NCI-H524 (cell line): ENCODE measurements around the gene CHAC1.

Source experiments
- DNase-seq, 2 experiments: peaks; one replicate each; lab custom pipeline; 2025; lab: John Stamatoyannopoulos, UW

CHAC1 gene

DNA sequence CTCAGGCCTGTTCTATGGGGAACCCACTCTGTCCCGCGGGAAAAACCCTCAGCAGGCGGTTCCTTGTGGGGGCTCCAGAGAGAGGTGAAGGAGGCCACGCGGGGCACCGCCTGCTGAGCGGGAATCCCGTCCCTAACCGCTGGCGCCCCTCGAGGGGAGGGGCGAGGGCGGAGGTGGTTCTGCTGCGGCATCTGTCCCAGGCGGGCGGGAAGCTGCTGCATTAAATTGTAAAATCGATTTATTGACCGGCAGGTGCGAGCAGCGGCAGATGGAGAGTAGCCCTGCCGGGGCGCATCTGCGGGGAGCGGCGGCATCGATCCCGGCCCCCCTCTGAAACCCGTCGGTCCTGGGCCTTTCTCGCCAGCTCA is 27.8 kb upstream of the CHAC1 start:
- peak; percentile 68 to 76 for DNase-seq

DNA sequence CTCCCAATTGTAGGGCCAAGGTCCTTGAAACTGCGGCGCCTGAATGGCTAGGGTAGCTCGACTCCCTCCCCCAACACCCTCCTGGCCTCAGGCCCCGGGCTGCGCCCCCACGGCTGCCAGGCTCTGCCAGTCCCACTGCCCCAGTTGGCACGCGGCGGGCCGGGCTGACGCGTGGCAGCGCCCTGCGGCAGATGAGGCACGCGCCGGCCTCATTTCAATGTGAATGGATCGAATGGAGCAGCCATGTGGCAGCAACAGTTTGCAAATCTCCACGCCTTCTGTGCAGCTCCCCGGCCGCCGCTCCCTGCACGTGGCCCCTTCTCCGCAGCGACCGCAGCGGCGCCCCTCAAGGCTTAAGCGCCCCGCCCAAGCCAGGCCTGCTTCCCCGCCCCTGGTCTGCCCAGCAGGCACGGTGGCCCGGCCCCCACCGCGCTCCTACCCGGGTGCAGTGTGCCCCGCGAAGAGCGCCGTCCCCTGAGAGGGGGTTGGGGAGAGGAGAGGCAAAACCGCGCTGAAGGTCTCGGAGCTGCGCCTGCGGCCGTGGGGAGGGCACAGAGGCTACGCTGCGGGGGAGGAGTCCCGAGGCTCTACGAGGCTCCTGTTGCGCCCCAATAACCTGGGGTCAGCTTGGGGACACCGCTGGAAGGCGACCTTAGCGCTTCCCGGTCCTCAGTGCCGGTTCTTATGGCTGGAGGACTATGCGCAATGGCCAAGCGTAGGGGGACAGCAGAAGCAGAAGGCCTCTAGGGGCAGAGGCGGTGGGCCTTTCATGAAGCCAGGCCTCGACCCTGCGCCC is 27.2 kb upstream of the CHAC1 start:
- peak; percentile 74 to 84 for DNase-seq

DNA sequence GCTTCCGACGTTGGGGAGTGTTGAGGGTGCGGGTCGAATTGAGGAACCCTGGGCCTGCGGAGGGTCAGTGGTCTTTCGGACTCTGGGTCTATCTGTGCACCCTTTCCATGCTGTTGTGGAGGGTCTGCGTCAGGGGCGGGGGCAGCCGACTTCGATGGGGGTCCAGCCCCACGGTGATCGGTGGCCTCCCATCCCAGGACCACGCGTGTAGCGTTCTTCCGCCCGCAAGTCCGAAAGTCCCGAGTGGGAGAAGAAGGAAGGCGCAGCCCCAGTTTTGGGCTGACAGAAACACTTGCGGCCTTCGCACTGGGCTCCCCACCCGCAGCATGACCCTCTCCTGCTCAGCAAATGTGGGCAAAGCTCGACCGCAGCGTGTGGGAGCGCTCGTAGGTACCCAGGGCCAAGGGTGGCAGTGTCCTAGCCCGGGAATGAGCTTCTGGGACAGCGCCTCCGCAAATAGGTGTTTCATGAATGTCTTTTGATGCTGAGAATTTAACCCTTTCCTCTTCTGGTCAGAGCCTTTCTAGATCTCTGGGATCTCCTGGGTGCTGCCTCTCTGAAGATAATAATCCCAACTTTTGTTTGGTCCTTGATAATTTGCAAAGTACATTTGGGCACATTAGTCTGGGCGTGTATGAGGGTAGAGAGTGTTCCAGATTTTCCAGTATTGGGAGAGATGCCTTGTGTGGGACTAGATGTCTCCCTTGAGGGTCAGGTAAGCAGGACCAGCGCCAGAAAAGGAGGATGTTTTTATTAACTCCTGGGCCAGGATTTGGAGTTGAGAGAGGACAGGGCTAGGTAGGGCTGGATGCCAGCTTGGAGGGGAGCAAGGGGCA is 26.4 kb upstream of the CHAC1 start:
- DNase-seq = peak in 1 of 2 experiments; percentile 53

DNA sequence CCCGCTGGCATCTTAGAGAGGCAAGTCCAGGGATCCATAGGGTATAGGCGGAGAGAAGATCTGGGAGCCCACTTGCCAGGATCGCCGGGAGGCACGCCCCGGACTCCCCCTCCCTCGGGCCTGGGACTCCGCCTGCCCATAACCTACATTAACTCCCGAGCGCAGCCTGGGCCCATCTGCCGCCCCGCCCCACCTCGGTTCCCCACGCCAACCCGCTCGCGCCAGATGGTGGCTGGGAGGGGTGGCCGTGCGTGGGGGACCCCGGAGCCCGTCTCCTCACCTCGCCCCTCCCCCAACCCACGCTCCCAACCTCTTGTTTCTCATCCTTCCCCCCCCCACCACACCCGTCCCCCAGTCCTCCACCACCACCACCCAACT is 25.8 kb upstream of the CHAC1 start:
- peak; percentile 86 to 88 for DNase-seq

DNA sequence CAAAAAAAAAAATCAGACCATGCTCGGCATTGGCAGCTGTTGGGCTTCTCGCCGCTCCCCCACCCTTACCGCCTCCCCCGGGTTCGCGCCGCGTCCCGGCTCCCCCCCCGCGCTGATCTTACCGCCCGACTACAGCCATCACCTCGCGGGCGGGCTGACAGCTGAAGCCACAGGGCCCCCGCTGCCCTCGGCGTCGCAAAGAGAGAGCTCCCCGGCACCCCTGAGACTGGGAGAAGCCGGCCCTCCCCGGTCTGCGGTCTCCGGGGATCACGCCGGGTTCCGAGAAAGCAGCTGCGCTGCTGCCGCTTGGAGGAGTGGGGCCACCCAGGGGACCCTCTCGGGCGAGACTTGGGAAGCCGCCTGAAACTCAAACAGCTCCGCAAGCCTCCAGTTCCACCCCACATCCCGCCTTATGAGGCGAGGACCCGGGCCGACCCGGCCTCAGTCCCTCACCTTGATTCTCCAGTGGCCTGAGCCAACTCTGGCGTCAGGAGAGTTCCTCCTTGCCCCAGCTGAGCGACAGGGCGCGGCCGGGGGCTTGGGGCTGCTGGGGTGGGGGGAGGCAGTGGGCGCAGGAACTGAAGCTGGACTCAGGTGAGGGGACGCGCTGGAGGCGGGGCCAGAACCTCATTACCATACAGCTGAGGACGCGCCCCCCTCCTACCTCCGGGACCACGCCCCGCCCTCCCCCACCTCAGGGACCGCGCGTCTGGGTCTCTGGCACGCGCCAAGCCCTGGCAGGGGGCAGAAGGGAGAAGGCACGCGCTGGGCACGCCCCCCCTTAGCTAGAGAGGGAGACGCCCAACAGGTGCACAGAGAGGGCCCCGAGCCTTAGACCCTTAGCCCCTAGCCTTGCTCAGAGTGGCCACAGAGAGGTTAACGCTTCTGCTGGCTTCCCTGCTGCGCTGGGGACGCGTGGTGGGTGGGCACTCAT is 25.1 kb upstream of the CHAC1 start:
- peak; percentile 55 to 74 for DNase-seq

DNA sequence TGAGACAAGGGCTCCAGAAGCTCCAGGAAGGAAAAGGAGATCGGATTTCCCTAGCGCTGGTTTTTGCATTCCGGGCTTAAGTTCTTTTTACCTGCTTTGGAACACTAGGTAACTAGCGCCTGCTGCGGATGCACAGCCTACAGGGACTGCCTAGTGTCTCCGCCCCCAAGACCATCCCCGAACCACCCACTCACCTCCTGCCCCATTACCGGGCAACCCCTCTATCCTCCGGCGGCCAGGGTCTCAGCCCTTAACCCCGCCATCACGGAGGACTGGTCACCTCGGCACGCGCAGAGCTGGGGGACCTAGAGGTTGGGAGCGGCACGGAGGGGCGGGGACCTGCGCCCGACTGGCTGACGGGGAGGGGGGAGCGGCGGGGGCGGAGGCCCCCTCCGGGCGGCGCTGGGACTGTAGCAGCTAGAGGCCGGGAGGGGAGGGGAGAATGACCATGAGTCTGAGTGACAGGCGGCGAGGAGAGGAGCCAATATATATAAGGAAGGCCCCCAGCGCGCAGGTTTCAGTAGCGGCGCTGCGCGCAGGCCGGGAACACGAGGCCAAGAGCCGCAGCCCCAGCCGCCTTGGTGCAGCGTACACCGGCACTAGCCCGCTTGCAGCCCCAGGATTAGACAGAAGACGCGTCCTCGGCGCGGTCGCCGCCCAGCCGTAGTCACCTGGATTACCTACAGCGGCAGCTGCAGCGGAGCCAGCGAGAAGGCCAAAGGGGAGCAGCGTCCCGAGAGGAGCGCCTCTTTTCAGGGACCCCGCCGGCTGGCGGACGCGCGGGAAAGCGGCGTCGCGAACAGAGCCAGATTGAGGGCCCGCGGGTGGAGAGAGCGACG is 24.2 kb upstream of the CHAC1 start, which contains the start of gene DLL4:
DLL4 (plus strand) TSS at position 520 of the 839 bp plus-strand sequence. CDS start 329 bp downstream, outside the sequence.
- peak; percentile 94 for DNase-seq

DNA sequence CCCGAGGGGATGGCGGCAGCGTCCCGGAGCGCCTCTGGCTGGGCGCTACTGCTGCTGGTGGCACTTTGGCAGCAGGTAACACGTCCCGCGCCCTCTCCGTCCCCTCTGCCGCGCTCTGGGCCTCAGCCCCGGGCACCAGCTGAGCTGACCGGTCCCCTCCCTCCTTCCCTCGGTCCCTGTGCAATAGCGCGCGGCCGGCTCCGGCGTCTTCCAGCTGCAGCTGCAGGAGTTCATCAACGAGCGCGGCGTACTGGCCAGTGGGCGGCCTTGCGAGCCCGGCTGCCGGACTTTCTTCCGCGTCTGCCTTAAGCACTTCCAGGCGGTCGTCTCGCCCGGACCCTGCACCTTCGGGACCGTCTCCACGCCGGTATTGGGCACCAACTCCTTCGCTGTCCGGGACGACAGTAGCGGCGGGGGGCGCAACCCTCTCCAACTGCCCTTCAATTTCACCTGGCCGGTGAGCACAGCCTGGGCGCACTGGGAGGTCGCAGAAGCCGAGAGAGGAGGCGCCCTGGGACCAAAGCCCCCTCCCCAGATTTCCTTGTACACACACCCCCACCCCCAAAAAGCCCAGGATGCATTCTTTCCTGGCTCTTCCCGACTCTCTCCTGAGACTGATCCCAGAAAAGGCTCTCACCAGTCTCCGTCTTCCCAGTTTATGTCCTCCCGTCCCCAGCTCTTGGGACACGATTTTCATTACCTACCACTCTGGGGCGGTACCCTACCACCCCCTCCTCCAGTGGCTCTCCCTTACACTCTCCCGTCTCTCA is 23.4 kb upstream of the CHAC1 start:
- DNase-seq = peak; percentile 36 to 59

DNA sequence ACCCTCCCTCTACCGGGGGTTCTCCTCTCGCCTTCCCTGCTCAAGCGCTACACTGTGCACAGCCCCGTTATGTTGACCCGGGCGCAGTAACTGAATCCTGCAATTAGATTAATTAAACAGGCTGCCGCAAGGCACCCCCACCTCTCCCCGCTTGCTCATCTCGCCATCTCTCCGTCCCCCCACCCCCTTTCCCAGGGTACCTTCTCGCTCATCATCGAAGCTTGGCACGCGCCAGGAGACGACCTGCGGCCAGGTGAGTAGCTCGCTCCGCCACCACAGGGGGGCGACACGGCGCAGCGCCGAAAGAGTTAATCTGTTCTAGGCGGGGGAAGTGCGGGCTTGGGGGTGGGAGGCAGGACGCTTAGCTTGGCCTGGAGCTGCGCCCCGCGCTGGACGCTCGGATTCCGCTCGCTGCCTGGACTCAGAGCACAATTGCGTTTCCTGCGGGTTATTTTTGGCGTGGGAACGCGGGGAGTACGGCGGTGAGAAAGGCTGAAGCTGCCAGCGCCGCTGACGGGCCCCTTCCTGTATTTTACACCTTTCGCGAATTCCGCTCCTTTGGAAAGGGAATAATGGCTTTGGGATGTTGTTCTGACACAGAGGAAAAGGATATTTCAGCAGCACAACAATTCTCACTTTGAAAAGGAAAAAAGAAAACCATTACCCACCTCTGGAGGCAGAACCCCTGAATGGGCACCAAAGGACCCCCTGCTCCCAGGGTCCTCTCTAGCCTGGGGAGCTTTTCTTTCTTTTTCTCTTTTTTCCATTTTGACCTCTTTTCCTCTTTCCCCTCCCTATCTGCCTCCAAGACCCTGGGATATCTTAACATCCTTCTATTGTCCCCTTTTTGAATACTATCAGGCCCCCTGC is 22.6 kb upstream of the CHAC1 start:
- DNase-seq = peak; percentile 48 to 58

DNA sequence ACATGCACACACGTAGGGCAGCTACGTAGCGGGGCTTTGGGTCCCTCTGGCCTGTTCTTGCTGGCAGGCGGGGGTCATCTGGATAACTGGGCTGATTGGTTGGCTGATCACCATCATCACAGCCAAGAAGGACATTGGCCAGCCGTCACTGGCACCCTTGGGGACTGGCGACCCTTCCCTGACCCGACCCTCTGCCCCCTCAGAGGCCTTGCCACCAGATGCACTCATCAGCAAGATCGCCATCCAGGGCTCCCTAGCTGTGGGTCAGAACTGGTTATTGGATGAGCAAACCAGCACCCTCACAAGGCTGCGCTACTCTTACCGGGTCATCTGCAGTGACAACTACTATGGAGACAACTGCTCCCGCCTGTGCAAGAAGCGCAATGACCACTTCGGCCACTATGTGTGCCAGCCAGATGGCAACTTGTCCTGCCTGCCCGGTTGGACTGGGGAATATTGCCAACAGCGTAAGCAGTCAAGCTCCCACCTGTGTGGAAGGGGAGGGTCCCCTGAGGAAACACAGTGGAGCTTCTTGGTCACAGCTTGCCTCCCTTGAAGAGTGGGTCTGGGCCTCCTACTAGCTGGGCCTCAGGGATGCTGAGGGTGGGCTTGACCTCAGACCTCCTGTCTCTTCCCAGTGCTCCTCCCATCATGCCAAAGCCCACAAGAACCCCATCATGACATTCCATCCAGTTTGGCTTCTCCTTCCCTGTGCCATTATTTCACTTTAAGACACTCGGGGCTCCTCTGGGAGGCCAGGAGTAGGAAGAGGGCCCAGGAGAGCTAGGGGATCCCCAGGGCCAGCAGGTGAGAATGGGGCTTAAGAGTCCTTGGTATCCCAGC is 21.8 kb upstream of the CHAC1 start:
- no peak for DNase-seq

DNA sequence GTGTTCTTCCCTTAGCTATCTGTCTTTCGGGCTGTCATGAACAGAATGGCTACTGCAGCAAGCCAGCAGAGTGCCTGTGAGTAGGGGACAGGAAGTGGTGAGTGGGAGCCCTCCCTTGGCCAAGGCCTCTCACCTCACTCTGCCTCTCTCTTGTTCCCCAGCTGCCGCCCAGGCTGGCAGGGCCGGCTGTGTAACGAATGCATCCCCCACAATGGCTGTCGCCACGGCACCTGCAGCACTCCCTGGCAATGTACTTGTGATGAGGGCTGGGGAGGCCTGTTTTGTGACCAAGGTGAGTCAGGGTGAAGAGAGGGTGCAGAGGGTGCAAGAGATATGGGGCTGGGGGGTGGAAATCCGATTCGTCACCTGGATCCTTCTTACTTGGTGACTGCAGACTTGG is 21.1 kb upstream of the CHAC1 start:
- DNase-seq = no peak

DNA sequence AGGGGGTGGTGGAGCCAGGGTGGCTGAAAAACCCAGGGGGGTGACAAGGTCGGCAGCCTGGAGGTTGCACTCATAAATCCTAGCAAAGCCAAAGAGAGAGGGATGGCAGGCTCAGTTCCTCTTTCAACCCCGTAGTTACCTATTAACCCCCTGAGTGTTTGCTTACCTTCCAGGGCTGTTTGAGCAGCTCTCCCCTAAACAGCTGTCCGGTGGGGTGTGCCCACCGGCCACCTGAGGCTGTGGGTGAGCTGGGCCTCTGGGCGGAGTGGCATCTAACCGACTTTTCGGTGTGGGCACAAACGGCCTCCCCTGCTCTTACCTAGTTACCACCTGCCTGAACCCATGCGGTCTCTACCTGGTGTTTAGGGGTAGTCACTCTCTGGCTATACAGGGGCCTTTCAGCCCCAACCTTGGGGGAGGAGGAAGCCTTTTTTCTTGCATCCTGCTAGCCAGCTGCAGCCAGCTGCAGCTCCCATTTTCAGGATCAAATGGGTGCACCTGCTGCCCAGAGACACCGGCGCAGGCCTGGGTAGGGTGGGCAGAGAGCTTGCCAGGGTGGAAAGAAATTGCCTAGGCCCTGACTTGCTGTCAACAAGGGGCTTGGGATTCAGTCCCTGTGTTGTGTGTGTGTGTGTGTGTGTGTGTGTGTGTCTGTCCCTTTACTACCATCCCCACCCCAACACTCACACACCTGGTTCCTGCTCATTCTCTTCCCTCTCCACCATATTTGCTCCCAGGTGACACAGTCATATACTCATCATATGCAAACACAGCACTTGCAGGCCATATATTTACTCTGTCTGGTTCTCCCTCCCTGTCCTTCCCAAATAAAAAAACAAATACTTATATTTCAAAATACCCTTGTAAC is 20.4 kb upstream of the CHAC1 start:
- DNase-seq = no peak

DNA sequence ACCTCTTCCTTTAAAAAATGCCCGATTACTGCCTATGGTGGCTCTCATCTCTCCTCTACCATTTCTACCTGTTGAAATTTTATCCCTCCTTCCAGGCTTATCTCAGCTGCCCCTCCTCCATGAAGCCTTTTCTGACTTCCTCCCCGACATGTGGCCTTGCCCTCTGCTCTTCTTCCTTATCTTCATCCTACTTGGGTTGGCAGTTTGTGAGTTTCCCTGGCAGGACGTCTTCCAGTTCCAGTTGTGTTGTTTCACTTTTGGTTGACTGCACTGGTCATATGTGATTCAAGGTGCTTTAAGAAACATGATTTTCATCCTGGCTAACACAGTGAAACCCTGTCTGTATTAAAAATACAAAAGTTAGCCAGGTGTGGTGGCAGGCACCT is 19.8 kb upstream of the CHAC1 start:
- no peak for DNase-seq

DNA sequence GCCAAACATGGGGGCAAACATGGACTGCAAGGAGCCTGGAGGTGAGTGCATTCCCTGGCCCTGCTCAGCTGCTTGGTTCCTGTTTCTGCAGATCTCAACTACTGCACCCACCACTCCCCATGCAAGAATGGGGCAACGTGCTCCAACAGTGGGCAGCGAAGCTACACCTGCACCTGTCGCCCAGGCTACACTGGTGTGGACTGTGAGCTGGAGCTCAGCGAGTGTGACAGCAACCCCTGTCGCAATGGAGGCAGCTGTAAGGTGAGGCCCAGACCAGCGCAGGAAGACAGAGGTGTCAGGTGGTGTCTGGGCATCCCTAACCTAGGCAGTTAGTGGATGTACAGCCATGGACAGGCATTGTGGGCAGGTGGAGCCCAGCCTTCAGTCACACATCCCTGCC is 18.8 kb upstream of the CHAC1 start:
- DNase-seq = no peak

DNA sequence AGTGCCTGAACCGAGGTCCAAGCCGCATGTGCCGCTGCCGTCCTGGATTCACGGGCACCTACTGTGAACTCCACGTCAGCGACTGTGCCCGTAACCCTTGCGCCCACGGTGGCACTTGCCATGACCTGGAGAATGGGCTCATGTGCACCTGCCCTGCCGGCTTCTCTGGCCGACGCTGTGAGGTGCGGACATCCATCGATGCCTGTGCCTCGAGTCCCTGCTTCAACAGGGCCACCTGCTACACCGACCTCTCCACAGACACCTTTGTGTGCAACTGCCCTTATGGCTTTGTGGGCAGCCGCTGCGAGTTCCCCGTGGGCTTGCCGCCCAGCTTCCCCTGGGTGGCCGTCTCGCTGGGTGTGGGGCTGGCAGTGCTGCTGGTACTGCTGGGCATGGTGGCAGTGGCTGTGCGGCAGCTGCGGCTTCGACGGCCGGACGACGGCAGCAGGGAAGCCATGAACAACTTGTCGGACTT is 17.0 kb upstream of the CHAC1 start:
- no peak for DNase-seq

DNA sequence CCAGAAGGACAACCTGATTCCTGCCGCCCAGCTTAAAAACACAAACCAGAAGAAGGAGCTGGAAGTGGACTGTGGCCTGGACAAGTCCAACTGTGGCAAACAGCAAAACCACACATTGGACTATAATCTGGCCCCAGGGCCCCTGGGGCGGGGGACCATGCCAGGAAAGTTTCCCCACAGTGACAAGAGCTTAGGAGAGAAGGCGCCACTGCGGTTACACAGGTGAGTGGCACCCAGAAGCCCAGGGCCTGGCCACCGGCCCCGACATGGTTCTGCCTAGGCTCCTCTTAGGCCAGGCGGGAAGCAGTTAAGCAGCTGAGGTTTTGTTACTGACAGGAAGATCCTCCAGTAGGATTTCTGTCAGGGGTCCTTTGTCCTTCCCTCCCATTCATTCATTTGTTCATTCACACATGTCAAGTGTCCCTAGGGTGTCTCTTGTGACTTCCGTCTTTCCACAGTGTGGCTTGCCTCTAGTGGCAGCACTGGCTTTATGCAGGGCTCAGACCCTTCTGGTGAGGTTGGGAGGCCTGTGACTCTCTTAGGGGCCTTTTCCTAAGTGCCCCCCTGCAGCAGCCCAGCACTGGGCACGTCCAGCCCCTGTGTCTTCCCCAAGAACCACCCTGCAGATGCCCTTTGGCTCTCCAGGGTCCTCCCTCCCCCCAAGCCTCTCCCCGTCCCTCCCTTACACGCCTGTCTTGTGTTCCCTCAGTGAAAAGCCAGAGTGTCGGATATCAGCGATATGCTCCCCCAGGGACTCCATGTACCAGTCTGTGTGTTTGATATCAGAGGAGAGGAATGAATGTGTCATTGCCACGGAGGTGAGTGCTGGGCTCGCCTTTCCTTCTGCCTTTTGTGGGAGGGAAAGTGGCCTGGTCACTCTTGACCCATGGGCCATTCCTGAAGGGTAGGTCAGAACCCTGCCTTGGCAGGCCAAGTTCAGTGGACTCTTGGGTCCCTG is 16.3 kb upstream of the CHAC1 start:
- DNase-seq = no peak
